SK-N-SH (cell line): Measurements from ENCODE around the gene PTGIS.

Experiments
- POLR2AphosphoS5 ChIP-seq: IDR thresholded peaks from 2 replicates; pipeline ENCODE4 v1.6.1; 2012; ENCODE audit warnings: low read depth, low read length
- RAD21 ChIP-seq: IDR thresholded peaks from 2 replicates; pipeline ENCODE4 v1.6.1; 2012; ENCODE audit warnings: mild to moderate bottlenecking, low read length
- RXRA ChIP-seq: IDR thresholded peaks from 2 replicates; pipeline ENCODE4 v1.4.0; 2012; ENCODE audit warnings: low read depth, mild to moderate bottlenecking, borderline replicate concordance
- TAF1 ChIP-seq: IDR thresholded peaks from 2 replicates; pipeline ENCODE4 v1.6.1; 2012; ENCODE audit warnings: low read depth, mild to moderate bottlenecking, low read length, moderate library complexity, borderline replicate concordance
- TF ChIP-seq, protein P1 (sequence below): fragments of 200-600 bp; sonication (generic); IDR thresholded peaks from 2 replicates; pipeline ENCODE4 v1.6.1; 2017; ENCODE audit warnings: antibody characterized with exemption, mild to moderate bottlenecking, moderate library complexity

DNA sequence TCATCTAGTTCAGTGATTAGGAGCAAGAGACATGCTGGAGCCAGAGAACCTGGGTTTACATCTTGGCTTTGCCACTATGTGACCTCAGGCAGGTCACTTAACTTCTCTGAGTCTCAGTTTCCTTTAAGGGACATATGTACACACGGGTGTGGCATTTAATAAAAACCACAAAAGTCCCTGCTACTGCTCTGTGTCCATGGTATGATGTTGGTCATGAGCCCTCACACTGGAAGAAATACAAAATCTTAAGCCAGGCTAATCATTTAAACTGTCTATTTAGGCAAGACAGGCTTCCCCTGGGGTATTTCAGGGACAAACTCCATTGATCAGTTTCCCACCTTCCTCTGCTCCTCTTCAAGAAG lies 12.9 kb upstream of the PTGIS start:
- TF ChIP-seq, protein P1, sequence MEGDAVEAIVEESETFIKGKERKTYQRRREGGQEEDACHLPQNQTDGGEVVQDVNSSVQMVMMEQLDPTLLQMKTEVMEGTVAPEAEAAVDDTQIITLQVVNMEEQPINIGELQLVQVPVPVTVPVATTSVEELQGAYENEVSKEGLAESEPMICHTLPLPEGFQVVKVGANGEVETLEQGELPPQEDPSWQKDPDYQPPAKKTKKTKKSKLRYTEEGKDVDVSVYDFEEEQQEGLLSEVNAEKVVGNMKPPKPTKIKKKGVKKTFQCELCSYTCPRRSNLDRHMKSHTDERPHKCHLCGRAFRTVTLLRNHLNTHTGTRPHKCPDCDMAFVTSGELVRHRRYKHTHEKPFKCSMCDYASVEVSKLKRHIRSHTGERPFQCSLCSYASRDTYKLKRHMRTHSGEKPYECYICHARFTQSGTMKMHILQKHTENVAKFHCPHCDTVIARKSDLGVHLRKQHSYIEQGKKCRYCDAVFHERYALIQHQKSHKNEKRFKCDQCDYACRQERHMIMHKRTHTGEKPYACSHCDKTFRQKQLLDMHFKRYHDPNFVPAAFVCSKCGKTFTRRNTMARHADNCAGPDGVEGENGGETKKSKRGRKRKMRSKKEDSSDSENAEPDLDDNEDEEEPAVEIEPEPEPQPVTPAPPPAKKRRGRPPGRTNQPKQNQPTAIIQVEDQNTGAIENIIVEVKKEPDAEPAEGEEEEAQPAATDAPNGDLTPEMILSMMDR: no peak
- TF ChIP-seq POLR2AphosphoS5 (no peak), TAF1 (no peak), RAD21 (no peak), RXRA (no peak)
